Endothelial cell of umbilical vein (primary cell): ENCODE data around the gene MRPL17.

Experiments
- CTCF ChIP-seq, 2 donors: IDR thresholded peaks; 1 replicate in 1 of 2; 2 replicates in 1 of 2; pipeline ENCODE4 v1.5.1; 2011; ENCODE audit warnings: low read length in 2 of 2, mild to moderate bottlenecking in 2 of 2, moderate library complexity in 2 of 2, control low read depth in 1 of 2, inconsistent platforms in 1 of 2, low read depth in 1 of 2; ENCODE audit not compliant: insufficient read depth in 1 of 2; ENCODE audit errors: extremely low read depth in 1 of 2
- EZH2 ChIP-seq: IDR thresholded peaks from 2 replicates; pipeline ENCODE4 v1.6.1; 2012; ENCODE audit warnings: borderline replicate concordance, low read depth, mild to moderate bottlenecking, moderate library complexity, low read length, inconsistent platforms; ENCODE audit not compliant: severe bottlenecking
- GATA2 ChIP-seq: IDR thresholded peaks from 2 replicates; pipeline ENCODE4 v1.7.0; 2011; ENCODE audit warnings: low read depth, mild to moderate bottlenecking, moderate library complexity, mixed read lengths, low read length; ENCODE audit not compliant: insufficient read length, insufficient read depth
- JUN ChIP-seq: IDR thresholded peaks from 2 replicates; pipeline ENCODE4 v1.6.1; 2011; ENCODE audit warnings: borderline replicate concordance, low read depth; ENCODE audit not compliant: insufficient read length, insufficient read depth
- MAX ChIP-seq: IDR thresholded peaks from 2 replicates; pipeline ENCODE4 v1.6.1; 2011; ENCODE audit not compliant: insufficient read depth, insufficient read length
- POLR2A ChIP-seq: IDR thresholded peaks from 2 replicates; pipeline ENCODE4 v1.6.1; 2012; ENCODE audit warnings: low read depth, mild to moderate bottlenecking, control low read depth, low read length
- POLR2AphosphoS5 ChIP-seq: IDR thresholded peaks from 2 replicates; pipeline ENCODE4 v1.6.1; 2012; ENCODE audit warnings: low read depth, mild to moderate bottlenecking, control low read depth, low read length, moderate library complexity; ENCODE audit not compliant: insufficient read depth

DNA sequence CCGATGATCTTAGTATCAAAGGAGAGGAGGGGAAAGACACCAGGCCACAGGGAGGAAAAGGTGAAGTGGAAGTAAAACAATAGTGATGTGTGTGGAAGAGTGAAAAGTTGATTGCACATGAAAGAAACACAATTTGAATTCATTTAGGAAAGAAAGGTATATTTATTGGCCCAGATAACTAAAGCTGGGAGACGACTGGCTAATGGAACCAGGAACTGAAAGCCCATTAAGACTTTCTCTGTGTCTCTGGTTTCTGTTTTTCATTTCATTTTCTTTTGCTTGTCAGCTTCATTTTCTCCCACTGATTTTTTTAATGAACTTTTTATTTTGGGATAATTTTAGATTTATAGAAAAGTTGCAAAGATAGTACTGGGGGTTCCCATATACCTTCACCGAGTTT, 22.4 kb downstream of the MRPL17 start:
- TF ChIP-seq CTCF (IDR thresholded peaks at IDR 0.05; ENCODE audit: extremely low read depth in 1 of 2, insufficient read depth in 1 of 2, low read depth in 1 of 2, low read length in 2 of 2) (no peak), POLR2A (no peak), JUN (no peak), POLR2AphosphoS5 (no peak), EZH2 (no peak), GATA2 (no peak), MAX (no peak)
